GM13977 (cell line): ENCODE data around the gene SSTR5.

Source experiments
- DNase-seq: peaks from one replicate; pipeline ENCODE4 v3.0.0; 2012; ENCODE audit warnings: low spot score
- in situ Hi-C: fragments of 300-500 bp; cut with MboI; formaldehyde crosslinking; loops from one replicate; pipeline ENCODE4 v1.12.0; 2022; ENCODE audit warnings: low sequenced_read_pairs, low pct_unique_long_range_greater_than_20kb, mixed read lengths, inconsistent platforms; ENCODE audit not compliant: unreplicated experiment
- TF ChIP-seq, protein P1 (sequence below): IDR thresholded peaks from 2 replicates; pipeline ENCODE4 v1.5.1; 2012; ENCODE audit warnings: mild to moderate bottlenecking, control low read depth; ENCODE audit not compliant: insufficient read depth; ENCODE audit errors: extremely low read depth, missing control alignments

The SSTR5 gene

DNA sequence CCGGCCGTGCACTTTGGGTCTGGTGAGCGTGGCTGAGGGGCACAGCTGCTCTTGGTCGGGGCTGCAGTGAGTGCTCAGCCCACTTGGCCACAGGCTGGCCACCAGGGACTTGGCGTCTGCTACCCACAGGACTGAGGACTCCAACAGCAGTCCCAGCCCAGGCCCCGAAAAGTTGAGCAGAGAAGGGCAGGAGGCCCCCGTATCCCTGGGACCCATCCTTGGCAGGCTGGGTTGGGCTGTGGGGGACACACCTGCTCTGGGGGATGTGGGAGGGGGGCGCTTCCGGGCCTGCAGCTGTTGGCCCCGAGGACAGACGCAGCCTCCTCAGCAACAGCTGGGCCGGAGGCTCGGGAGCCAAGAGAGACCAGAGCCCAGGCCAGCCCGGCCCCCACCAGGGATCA lies 19.4 kb upstream of the SSTR5 start:
- TF ChIP-seq, protein P1, sequence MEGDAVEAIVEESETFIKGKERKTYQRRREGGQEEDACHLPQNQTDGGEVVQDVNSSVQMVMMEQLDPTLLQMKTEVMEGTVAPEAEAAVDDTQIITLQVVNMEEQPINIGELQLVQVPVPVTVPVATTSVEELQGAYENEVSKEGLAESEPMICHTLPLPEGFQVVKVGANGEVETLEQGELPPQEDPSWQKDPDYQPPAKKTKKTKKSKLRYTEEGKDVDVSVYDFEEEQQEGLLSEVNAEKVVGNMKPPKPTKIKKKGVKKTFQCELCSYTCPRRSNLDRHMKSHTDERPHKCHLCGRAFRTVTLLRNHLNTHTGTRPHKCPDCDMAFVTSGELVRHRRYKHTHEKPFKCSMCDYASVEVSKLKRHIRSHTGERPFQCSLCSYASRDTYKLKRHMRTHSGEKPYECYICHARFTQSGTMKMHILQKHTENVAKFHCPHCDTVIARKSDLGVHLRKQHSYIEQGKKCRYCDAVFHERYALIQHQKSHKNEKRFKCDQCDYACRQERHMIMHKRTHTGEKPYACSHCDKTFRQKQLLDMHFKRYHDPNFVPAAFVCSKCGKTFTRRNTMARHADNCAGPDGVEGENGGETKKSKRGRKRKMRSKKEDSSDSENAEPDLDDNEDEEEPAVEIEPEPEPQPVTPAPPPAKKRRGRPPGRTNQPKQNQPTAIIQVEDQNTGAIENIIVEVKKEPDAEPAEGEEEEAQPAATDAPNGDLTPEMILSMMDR, result no peak
- in situ Hi-C loops, result no loop called here
- no peak for DNase-seq

DNA sequence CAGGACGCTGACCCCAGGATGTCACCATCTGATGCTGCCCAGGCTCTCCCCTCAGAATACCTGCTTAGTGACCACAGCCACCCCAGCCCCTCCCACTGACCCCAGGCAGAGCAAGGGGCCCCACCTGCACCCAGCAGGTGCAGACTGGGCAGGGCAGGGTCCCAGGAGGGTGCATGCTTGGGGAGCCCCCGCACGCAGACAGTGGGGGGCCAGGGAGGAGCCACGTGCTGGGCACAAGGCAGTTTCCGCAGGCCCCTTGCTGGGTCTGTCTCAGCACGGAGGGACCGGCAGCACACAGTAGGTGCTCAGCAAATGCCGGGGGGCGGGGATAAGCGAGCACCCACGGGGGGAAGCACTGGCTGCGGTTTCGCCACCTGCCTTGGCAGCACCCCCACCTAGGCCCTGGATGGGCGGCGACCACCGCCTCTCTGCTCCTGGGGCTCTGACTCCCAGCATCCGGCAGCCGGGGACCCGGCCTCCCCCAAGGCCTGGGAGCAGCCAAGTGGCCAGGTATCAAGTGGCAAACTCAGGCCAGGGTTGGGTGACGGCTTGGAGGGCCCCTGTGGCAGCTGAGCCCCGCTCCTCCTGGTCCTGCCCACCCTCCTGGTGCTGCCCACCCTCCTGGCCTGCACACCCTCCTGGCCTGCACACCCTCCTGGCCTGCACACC lies 18.7 kb upstream of the SSTR5 start:
- in situ Hi-C loops, result no loop called here
- DNase-seq, result no peak
- TF ChIP-seq, protein P1, result no peak

DNA sequence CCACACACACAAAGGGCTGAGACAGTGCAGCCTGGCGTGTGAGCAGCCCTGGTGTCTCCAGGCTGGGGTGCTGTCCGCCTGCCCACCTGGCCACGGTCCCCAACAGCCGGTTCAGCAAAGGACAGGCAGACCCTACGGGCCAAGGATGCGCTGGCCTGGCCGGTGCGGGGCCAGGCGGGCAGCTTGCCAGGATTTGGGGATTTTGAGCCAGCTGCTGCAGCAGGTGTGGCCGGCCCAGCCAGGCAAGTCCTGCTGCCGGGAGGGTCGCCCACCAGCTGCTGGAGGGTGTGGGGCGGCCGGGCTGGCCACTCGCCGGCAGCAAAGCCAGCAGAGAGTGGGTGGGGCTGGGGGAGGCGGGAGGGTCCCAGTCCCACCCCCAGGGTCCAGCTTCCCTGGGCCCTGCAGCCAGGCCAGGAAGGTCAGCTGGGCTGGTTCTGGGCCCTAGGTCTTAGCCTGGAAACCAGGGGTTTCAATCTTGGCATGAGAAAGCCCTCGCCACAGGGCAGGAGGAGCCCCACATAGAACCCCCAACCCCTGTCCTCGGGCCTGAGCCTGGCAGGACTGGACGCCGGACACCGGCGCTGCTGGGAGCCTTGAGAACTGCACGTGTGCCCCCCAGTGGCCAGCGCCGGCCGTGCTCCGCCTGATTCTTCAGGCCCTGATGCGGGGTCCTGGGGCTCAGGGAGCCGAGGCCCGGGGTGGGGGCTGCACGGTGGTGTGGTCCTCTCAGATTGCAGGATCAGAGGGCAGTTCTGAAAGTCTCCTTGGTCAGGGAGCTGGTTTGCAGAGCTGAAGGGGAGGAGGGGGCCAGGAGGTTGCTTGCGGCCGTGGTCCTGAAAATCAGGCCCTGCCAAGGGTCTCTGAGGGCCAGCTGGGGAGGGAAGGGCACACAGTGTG lies 17.6 kb upstream of the SSTR5 start:
- DNase-seq, result peak; percentile 83
- TF ChIP-seq, protein P1, result peak; percentile 75
- in situ Hi-C loops, result no loop called here

DNA sequence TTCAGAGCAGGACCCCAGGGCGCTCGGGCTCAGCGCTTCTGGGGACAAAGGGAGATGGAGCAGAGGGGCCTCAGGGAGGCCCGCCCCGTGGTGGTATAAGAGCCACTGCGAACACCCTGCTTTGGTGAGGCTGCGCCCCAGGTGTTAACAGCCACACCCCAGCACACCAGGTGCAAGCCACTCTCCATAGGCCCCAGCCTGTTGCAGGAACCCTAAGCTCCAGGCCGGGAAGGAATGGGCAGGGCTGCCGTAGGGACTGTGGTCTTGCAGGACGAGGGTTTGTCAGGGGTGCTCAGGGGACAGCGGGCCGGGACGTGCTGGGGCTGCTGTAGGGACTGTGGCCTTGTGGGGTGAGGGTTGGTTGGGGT lies 17.0 kb upstream of the SSTR5 start:
- in situ Hi-C loops, result no loop called here
- TF ChIP-seq, protein P1, result no peak
- no peak for DNase-seq

DNA sequence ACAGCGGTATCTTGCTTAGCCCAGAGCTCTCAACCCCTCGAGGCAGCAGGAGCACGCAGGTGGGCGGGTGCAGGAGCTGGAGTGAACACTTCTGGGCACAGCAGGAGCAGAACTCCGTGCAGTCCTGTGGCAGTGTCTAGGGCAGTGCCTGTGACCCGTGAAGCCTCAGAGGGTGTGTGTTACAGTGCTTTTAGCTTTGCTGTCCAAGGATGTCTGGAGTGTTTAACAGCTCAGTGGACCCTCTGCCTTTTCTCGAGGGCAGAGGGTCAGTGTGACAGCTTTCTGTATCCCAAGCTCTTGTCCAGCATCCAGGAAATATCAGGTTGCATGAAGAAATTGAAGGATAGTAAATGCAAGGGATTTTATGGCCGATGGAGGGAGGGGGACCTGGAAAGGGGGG lies 16.4 kb upstream of the SSTR5 start:
- DNase-seq, result no peak
- TF ChIP-seq, protein P1, result no peak
- in situ Hi-C loops, result no loop called here

DNA sequence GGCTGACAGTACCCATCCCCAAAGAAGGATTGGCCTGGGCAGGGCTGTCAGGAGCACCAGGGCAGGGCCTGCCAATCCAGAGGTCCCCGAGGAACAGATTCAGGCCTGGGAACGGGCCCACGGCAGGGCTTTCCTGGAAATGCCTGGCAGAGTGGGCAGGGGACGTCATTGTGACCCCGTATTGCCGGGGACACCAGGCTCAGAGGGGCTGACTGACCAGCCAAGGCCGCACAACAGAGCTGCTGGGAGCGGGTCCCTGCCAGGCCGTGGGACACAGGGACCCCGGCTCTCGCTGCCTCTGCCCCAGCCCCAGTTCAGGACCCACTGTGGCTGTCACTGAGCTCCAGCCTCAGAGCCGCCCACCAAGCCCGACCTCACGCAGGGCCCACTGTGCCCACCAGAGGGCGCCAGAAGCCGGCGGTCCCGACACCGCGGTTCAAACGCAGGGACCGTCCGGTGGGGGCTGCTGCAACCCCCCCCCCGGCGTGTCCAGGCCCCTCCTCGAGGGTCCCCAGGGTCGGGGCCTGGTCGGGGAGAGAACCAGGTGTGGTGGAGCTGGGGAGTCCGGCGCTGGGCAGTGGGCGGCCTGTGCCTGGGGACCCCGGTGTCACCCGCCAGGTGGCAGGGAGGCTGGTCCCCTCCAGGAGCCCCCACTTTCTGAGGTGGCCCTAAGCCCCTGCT lies 15.2 kb upstream of the SSTR5 start:
- in situ Hi-C loops, result no loop called here
- peak; percentile 74 for DNase-seq
- TF ChIP-seq, protein P1, result peak; percentile 56
